Aorta (tissue), 5 donors: ENCODE measurements around the gene HCST. TPM values are rescaled to one million over a fixed set of nuclear protein-coding genes. Genes with fewer than 3 reads are reported as not detected.

Experiments used
- ATAC-seq: fragments of 200-7000 bp; cut with Tn5 transposase; one replicate; pipeline ENCODE4 v1.9.1; 2022; ENCODE audit warnings: moderate library complexity; ENCODE audit not compliant: low FRiP score
- DNase-seq, 2 donors: peaks; one replicate each; pipeline ENCODE4 v3.0.0-alpha.2; 2020
- H3K27ac ChIP-seq, 2 donors: one replicate each; pipeline ENCODE4 v1.5.1; 2013; ENCODE audit warnings: low read length in 2 of 2, mild to moderate bottlenecking in 2 of 2, moderate library complexity in 2 of 2, control low read depth in 1 of 2, inconsistent platforms in 1 of 2, low read depth in 1 of 2
- H3K27me3 ChIP-seq, 2 donors: one replicate each; pipeline ENCODE4 v1.6.1; 2013; ENCODE audit warnings: control low read depth in 1 of 2, low read length in 1 of 2, mild to moderate bottlenecking in 1 of 2, moderate library complexity in 1 of 2; ENCODE audit not compliant: insufficient read depth in 2 of 2, control insufficient read depth in 1 of 2
- H3K36me3 ChIP-seq, 2 donors: one replicate each; pipeline ENCODE4 v1.6.1; 2013; ENCODE audit warnings: control low read depth in 1 of 2, low read length in 1 of 2, mild to moderate bottlenecking in 1 of 2; ENCODE audit not compliant: insufficient read depth in 2 of 2, control insufficient read depth in 1 of 2
- H3K4me1 ChIP-seq, 2 donors: one replicate each; pipeline ENCODE4 v1.6.1; 2013; ENCODE audit warnings: low read length in 2 of 2, control low read depth in 1 of 2, mild to moderate bottlenecking in 1 of 2, moderate library complexity in 1 of 2; ENCODE audit not compliant: insufficient read depth in 2 of 2, control insufficient read depth in 1 of 2
- H3K4me3 ChIP-seq, 2 donors: one replicate each; pipeline ENCODE4 v1.5.1; 2013; ENCODE audit warnings: low read length in 2 of 2, control low read depth in 1 of 2, mild to moderate bottlenecking in 1 of 2
- H3K9me3 ChIP-seq: one replicate; pipeline ENCODE4 v1.6.1; 2013; ENCODE audit warnings: mild to moderate bottlenecking, low read length; ENCODE audit not compliant: control insufficient read depth
- WGBS, 2 donors: extraction: QIAGEN DNeasy Blood & Tissue Kit; methylation state at CpG; one replicate each; pipeline ENCODE4 v1.1.7; 2013; 5-methylcytosine and 5-hydroxymethylcytosine counted together
- intact Hi-C, 2 donors: fragments of 100-400 bp; cut with DNase I; formaldehyde crosslinking; loops; one replicate each; pipeline versions ENCODE4 v1.14.2 to v1.15.0; 2022
- polyA plus RNA-seq, 2 donors: library from polyadenylated mRNA; stranded (reverse); fragments of 200-250 nt; gene quantifications; one replicate each; pipeline ENCODE4 v1.2.3, GENCODE V29; 2013
- total RNA-seq, 2 donors: library from RNA; stranded (reverse); fragmentation: NEBNext Ultra II Directional; extraction: Animal tissue kit (Norgen Biotek cat#: 25700); gene quantifications; one replicate each; pipeline ENCODE4 v1.2.1, GENCODE V29; 2021
- donor health status: healthy with polysubstance abuse.
- donor health status: Bipolar disorder and iron deficiency.
- donor health status: DM: no; HTN: no; CAD: no.
- donor health status: DM: no; HTN: no; CAD: no.
- donor health status: DM: yes; HTN: yes; CAD: no.

The HCST gene
- total and polyA plus RNA-seq, 4 donors = 7.3 to 20.9 (median 18.7) TPM

- Histone ChIP-seq H3K4me1 (no peaks in the 10 kb centered on the region), H3K36me3 (peaks cover 0 to 6% of the 10 kb centered on the region in 2 donors), H3K27me3 (no peaks in the 10 kb centered on the region), H3K27ac (no peak overlapping the region), H3K4me3 (no peak overlapping the region), H3K9me3 (no peaks in the 10 kb centered on the region)
- intact Hi-C loops = no loop called here
- ATAC-seq (no peak), DNase-seq (peak in 1 of 2 donors; percentile 49)
- 89 to 91% methylated on average over 3 of the region's 3 CpGs for WGBS, 2 donors
Measured at GRCh38 chr19:35942235-35942634, 39.9 kb downstream of the HCST start.

GRCh38 chr19:35943321-35944301 lies 41.3 kb downstream of the HCST start:
- 87 to 88% methylated on average over 9 of the region's 9 CpGs for WGBS, 2 donors
- intact Hi-C loops = no loop called here
- ATAC-seq (no peak), DNase-seq (no peak)
- H3K27me3 ChIP-seq = no peaks in the 10 kb centered on the region
- H3K27ac ChIP-seq = no peak overlapping the region
- no peak overlapping the region for H3K4me3 ChIP-seq
- H3K9me3 ChIP-seq = no peaks in the 10 kb centered on the region
- H3K36me3 ChIP-seq = peaks cover 0 to 6% of the 10 kb centered on the region in 2 donors
- H3K4me1 ChIP-seq = no peaks in the 10 kb centered on the region

DNA sequence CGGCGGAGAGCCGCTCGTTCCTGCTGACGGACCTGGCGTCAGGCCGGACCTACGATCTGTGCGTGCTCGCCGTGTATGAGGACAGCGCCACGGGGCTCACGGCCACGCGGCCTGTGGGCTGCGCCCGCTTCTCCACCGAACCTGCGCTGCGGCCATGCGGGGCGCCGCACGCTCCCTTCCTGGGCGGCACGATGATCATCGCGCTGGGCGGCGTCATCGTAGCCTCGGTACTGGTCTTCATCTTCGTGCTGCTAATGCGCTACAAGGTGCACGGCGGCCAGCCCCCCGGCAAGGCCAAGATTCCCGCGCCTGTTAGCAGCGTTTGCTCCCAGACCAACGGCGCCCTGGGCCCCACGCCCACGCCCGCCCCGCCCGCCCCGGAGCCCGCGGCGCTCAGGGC lies 42.2 kb downstream of the HCST start:
- Histone ChIP-seq H3K27me3 (no peaks in the 10 kb centered on the region), H3K36me3 (peaks cover 0 to 6% of the 10 kb centered on the region in 2 donors), H3K27ac (no peak overlapping the region), H3K9me3 (no peaks in the 10 kb centered on the region), H3K4me1 (no peaks in the 10 kb centered on the region), H3K4me3 (no peak overlapping the region)
- DNase-seq = no peak
- intact Hi-C loops = no loop called here
- WGBS, 2 donors = 77 to 78% methylated on average over 52 of the region's 52 CpGs
- no peak for ATAC-seq

- H3K27ac ChIP-seq = no peak overlapping the region
- no peak for ATAC-seq
- H3K9me3 ChIP-seq = no peaks in the 10 kb centered on the region
- no peak for DNase-seq
- no peaks in the 10 kb centered on the region for H3K4me1 ChIP-seq
- peaks cover 0 to 4% of the 10 kb centered on the region in 2 donors for H3K36me3 ChIP-seq
- 89 to 94% methylated on average over 11 of the region's 11 CpGs for WGBS, 2 donors
- intact Hi-C loops = no loop called here
- H3K4me3 ChIP-seq = no peak overlapping the region
- H3K27me3 ChIP-seq = no peaks in the 10 kb centered on the region
Measured at GRCh38 chr19:35945121-35945790, 42.9 kb downstream of the HCST start.

DNA sequence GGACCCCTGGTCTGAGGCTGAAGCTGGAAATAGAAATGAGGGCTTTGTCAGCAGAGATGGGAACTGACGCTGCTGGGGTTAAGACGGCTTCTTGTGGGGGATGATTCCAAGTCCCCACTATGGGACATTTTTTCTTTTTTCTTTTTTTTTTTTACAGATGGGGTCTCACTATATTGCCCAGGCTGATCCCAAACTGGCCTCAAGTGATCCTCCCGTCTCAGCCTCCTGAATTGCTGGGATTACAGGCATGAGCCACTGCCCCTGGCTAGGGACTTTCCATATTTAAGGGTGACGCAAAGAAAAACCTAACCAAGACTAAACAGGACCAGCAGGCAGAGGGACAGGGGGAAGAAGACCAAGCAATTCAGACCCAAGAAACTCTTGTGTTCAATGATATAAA lies 43.9 kb downstream of the HCST start:
- intact Hi-C loops = no loop called here
- Histone ChIP-seq H3K27ac (no peak overlapping the region), H3K4me3 (no peak overlapping the region), H3K4me1 (no peaks in the 10 kb centered on the region), H3K9me3 (no peaks in the 10 kb centered on the region), H3K36me3 (peaks cover 0 to 4% of the 10 kb centered on the region in 2 donors), H3K27me3 (no peaks in the 10 kb centered on the region)
- no peak for DNase-seq
- no peak for ATAC-seq
- 87 to 91% methylated on average over 4 of the region's 4 CpGs for WGBS, 2 donors

GRCh38 chr19:35949131-35949530 lies 46.8 kb downstream of the HCST start:
- DNase-seq (no peak), ATAC-seq (no peak)
- H3K27ac ChIP-seq = no peak overlapping the region
- intact Hi-C loops = no loop called here
- H3K4me3 ChIP-seq = no peak overlapping the region
- H3K27me3 ChIP-seq = no peaks in the 10 kb centered on the region
- no peaks in the 10 kb centered on the region for H3K9me3 ChIP-seq
- WGBS, 2 donors = 28 to 30% methylated on average over 2 of the region's 2 CpGs
- H3K4me1 ChIP-seq = no peaks in the 10 kb centered on the region
- peaks cover 0 to 2% of the 10 kb centered on the region in 2 donors for H3K36me3 ChIP-seq

Other genes starting within 250 kb of the HCST start
- not detected for gene UPK1A, start 236.0 kb upstream of the HCST start, total RNA-seq
- gene UPK1A, start 236.0 kb upstream of the HCST start, polyA plus RNA-seq = 1 to 10 TPM in 1 of 2 donors, under 1 TPM in 1; 0.54 to 1.5 TPM
- under 1 TPM in 1 of 2 donors, not detected in 1; 0.19 TPM for gene ZBTB32, start 198.0 kb upstream of the HCST start, total RNA-seq
- gene ZBTB32, start 198.0 kb upstream of the HCST start, polyA plus RNA-seq = not detected
- gene KMT2B, start 184.5 kb upstream of the HCST start, total RNA-seq = 10 to 100 TPM; 33.6 to 37.9 TPM
- gene KMT2B, start 184.5 kb upstream of the HCST start, polyA plus RNA-seq = 10 to 100 TPM in 1 of 2 donors, 1 to 10 TPM in 1; 6.4 to 43.3 TPM
- 10 to 100 TPM in 1 of 2 donors, 1 to 10 TPM in 1; 8.1 to 14.9 TPM for gene IGFLR1, start 160.1 kb upstream of the HCST start, total RNA-seq
- 10 to 100 TPM in 1 of 2 donors, 1 to 10 TPM in 1; 5.1 to 10.9 TPM for gene IGFLR1, start 160.1 kb upstream of the HCST start, polyA plus RNA-seq
- 10 to 100 TPM; 14.8 to 22.0 TPM for gene U2AF1L4, start 157.1 kb upstream of the HCST start, total RNA-seq
- 10 to 100 TPM; 24.7 to 70.4 TPM for gene U2AF1L4, start 157.1 kb upstream of the HCST start, polyA plus RNA-seq
- 10 to 100 TPM; 32.9 to 37.0 TPM for gene PSENEN, start 156.9 kb upstream of the HCST start, total RNA-seq
- gene PSENEN, start 156.9 kb upstream of the HCST start, polyA plus RNA-seq = 10 to 100 TPM; 32.4 to 59.2 TPM
- gene LIN37, start 154.0 kb upstream of the HCST start, total RNA-seq = 10 to 100 TPM; 10.6 to 13.3 TPM
- gene LIN37, start 154.0 kb upstream of the HCST start, polyA plus RNA-seq = 10 to 100 TPM; 13.1 to 91.2 TPM
- gene HSPB6, start 145.5 kb upstream of the HCST start, total RNA-seq = 100 to 1,000 TPM; 148 to 152 TPM
- gene HSPB6, start 145.5 kb upstream of the HCST start, polyA plus RNA-seq = 100 to 1,000 TPM in 1 of 2 donors, 10 to 100 TPM in 1; 73.9 to 131 TPM
- gene PROSER3, start 144.4 kb upstream of the HCST start, total RNA-seq = 10 to 100 TPM; 18.7 to 19.6 TPM
- gene PROSER3, start 144.4 kb upstream of the HCST start, polyA plus RNA-seq = 10 to 100 TPM in 1 of 2 donors, 1 to 10 TPM in 1; 4.1 to 18.7 TPM
- 10 to 100 TPM; 12.3 to 27.8 TPM for gene ARHGAP33, start 127.0 kb upstream of the HCST start, total RNA-seq
- gene ARHGAP33, start 127.0 kb upstream of the HCST start, polyA plus RNA-seq = 10 to 100 TPM in 1 of 2 donors, 1 to 10 TPM in 1; 1.9 to 22.1 TPM
- gene PRODH2, start 89.7 kb upstream of the HCST start, total RNA-seq = not detected
- not detected for gene PRODH2, start 89.7 kb upstream of the HCST start, polyA plus RNA-seq
- not detected for gene NPHS1, start 50.0 kb upstream of the HCST start, total RNA-seq
- not detected for gene NPHS1, start 50.0 kb upstream of the HCST start, polyA plus RNA-seq
- gene KIRREL2, start 45.6 kb upstream of the HCST start, total RNA-seq = not detected
- gene KIRREL2, start 45.6 kb upstream of the HCST start, polyA plus RNA-seq = under 1 TPM; 0.08 to 0.50 TPM
- gene APLP1, start 34.0 kb upstream of the HCST start, total RNA-seq = 10 to 100 TPM; 12.9 to 13.5 TPM
- 10 to 100 TPM in 1 of 2 donors, 1 to 10 TPM in 1; 7.6 to 23.0 TPM for gene APLP1, start 34.0 kb upstream of the HCST start, polyA plus RNA-seq
- 10 to 100 TPM; 18.9 to 19.4 TPM for gene NFKBID, start 2.0 kb upstream of the HCST start, total RNA-seq
- 10 to 100 TPM in 1 of 2 donors, 1 to 10 TPM in 1; 2.9 to 10.4 TPM for gene NFKBID, start 2.0 kb upstream of the HCST start, polyA plus RNA-seq
- gene TYROBP, start 5.8 kb downstream of the HCST start, total RNA-seq = 100 to 1,000 TPM in 1 of 2 donors, 10 to 100 TPM in 1; 98.9 to 117 TPM
- gene TYROBP, start 5.8 kb downstream of the HCST start, polyA plus RNA-seq = 100 to 1,000 TPM in 1 of 2 donors, 10 to 100 TPM in 1; 48.8 to 327 TPM
- gene LRFN3, start 33.8 kb downstream of the HCST start, total RNA-seq = 10 to 100 TPM; 14.5 to 15.1 TPM
- 1 to 10 TPM; 2.0 to 6.1 TPM for gene LRFN3, start 33.8 kb downstream of the HCST start, polyA plus RNA-seq
- gene SDHAF1, start 92.7 kb downstream of the HCST start, total RNA-seq = 10 to 100 TPM; 11.6 to 16.6 TPM
- 10 to 100 TPM; 11.1 to 26.1 TPM for gene SDHAF1, start 92.7 kb downstream of the HCST start, polyA plus RNA-seq
- 1 to 10 TPM; 1.0 to 1.4 TPM for gene SYNE4, start 106.3 kb downstream of the HCST start, total RNA-seq
- gene SYNE4, start 106.3 kb downstream of the HCST start, polyA plus RNA-seq = 1 to 10 TPM in 1 of 2 donors, not detected in 1; 2.3 TPM
- gene ALKBH6, start 111.7 kb downstream of the HCST start, total RNA-seq = 10 to 100 TPM; 14.0 to 15.3 TPM
- 10 to 100 TPM; 10.3 to 25.6 TPM for gene ALKBH6, start 111.7 kb downstream of the HCST start, polyA plus RNA-seq
- 10 to 100 TPM; 35.1 to 37.1 TPM for gene CLIP3, start 130.3 kb downstream of the HCST start, total RNA-seq
- gene CLIP3, start 130.3 kb downstream of the HCST start, polyA plus RNA-seq = 10 to 100 TPM in 1 of 2 donors, 1 to 10 TPM in 1; 8.9 to 22.2 TPM
- 1 to 10 TPM; 1.8 to 4.1 TPM for gene THAP8, start 151.8 kb downstream of the HCST start, total RNA-seq
- 1 to 10 TPM; 2.9 to 3.6 TPM for gene THAP8, start 151.8 kb downstream of the HCST start, polyA plus RNA-seq
- 1 to 10 TPM in 1 of 2 donors, under 1 TPM in 1; 0.45 to 1.3 TPM for gene WDR62, start 152.4 kb downstream of the HCST start, total RNA-seq
- under 1 TPM; 0.25 to 0.26 TPM for gene WDR62, start 152.4 kb downstream of the HCST start, polyA plus RNA-seq
- gene OVOL3, start 208.6 kb downstream of the HCST start, total RNA-seq = not detected
- gene OVOL3, start 208.6 kb downstream of the HCST start, polyA plus RNA-seq = not detected
- gene POLR2I, start 212.3 kb downstream of the HCST start, total RNA-seq = 10 to 100 TPM; 33.7 to 48.1 TPM
- 10 to 100 TPM; 56.7 to 96.0 TPM for gene POLR2I, start 212.3 kb downstream of the HCST start, polyA plus RNA-seq
- 100 to 1,000 TPM; 121 to 123 TPM for gene TBCB, start 212.9 kb downstream of the HCST start, total RNA-seq
- gene TBCB, start 212.9 kb downstream of the HCST start, polyA plus RNA-seq = 100 to 1,000 TPM; 131 to 220 TPM
- gene CAPNS1, start 237.5 kb downstream of the HCST start, total RNA-seq = 100 to 1,000 TPM; 521 to 538 TPM
- gene CAPNS1, start 237.5 kb downstream of the HCST start, polyA plus RNA-seq = 100 to 1,000 TPM; 488 to 543 TPM
- gene COX7A1, start 249.9 kb downstream of the HCST start, total RNA-seq = 100 to 1,000 TPM; 127 to 172 TPM
- gene COX7A1, start 249.9 kb downstream of the HCST start, polyA plus RNA-seq = 100 to 1,000 TPM; 191 to 244 TPM